ENCODE data around the gene INPP5A.

The INPP5A gene

GRCh38 chr10:132619927-132620326 lies 82.3 kb downstream of the INPP5A start:
- Histone ChIP-seq H3K36me3 (ENCODE audit: control insufficient read depth, insufficient read depth, low read length) (peaks cover under 1% of the 10 kb centered on the region; the same call in 1 of the 2 replicates), H3K4me1 (ENCODE audit: control insufficient read depth, insufficient read depth, low read length) (peaks cover under 1% of the 10 kb centered on the region; the same call in 1 of the 2 replicates), H3K9ac (ENCODE audit: low read length) (no peak overlapping the region), H3K27me3 (ENCODE audit: control insufficient read depth, insufficient read depth, low read length) (no peaks in the 10 kb centered on the region), H3K4me3 (ENCODE audit: low read depth, low read length) (no peak overlapping the region), H3K9me3 (ENCODE audit: control insufficient read depth, insufficient read depth, low read depth, low read length) (peaks cover 39% of the 10 kb centered on the region), H3K27ac (ENCODE audit: low read depth, low read length) (no peak overlapping the region)

GRCh38 chr10:132624061-132624846 lies 86.7 kb downstream of the INPP5A start:
- H3K9me3 ChIP-seq (ENCODE audit: control insufficient read depth, insufficient read depth, low read depth, low read length): peaks cover 20% of the 10 kb centered on the region
- peaks cover 19% of the 10 kb centered on the region; the same call in 1 of the 2 replicates for H3K4me1 ChIP-seq (ENCODE audit: control insufficient read depth, insufficient read depth, low read length)
- no peak overlapping the region for H3K9ac ChIP-seq (ENCODE audit: low read length)
- H3K4me3 ChIP-seq (ENCODE audit: low read depth, low read length): no peak overlapping the region
- no peaks in the 10 kb centered on the region for H3K36me3 ChIP-seq (ENCODE audit: control insufficient read depth, insufficient read depth, low read length)
- H3K27me3 ChIP-seq (ENCODE audit: control insufficient read depth, insufficient read depth, low read length): no peaks in the 10 kb centered on the region
- no peak overlapping the region for H3K27ac ChIP-seq (ENCODE audit: low read depth, low read length)

- no peak overlapping the region for H3K4me3 ChIP-seq (ENCODE audit: low read depth, low read length)
- no peaks in the 10 kb centered on the region for H3K36me3 ChIP-seq (ENCODE audit: control insufficient read depth, insufficient read depth, low read length)
- no peak overlapping the region for H3K27ac ChIP-seq (ENCODE audit: low read depth, low read length)
- no peak overlapping the region for H3K9ac ChIP-seq (ENCODE audit: low read length)
- peaks cover 19% of the 10 kb centered on the region; the same call in 1 of the 2 replicates for H3K4me1 ChIP-seq (ENCODE audit: control insufficient read depth, insufficient read depth, low read length)
- peaks cover 13% of the 10 kb centered on the region for H3K9me3 ChIP-seq (ENCODE audit: control insufficient read depth, insufficient read depth, low read depth, low read length)
- H3K27me3 ChIP-seq (ENCODE audit: control insufficient read depth, insufficient read depth, low read length): no peaks in the 10 kb centered on the region
Measured at GRCh38 chr10:132624847-132625471, 87.4 kb downstream of the INPP5A start.

GRCh38 chr10:132626019-132626760 lies 88.6 kb downstream of the INPP5A start:
- H3K4me1 ChIP-seq (ENCODE audit: control insufficient read depth, insufficient read depth, low read length): peaks cover 19% of the 10 kb centered on the region; the same call in 1 of the 2 replicates
- no peak overlapping the region for H3K27ac ChIP-seq (ENCODE audit: low read depth, low read length)
- no peaks in the 10 kb centered on the region for H3K27me3 ChIP-seq (ENCODE audit: control insufficient read depth, insufficient read depth, low read length)
- H3K9ac ChIP-seq (ENCODE audit: low read length): no peak overlapping the region
- peaks cover 4% of the 10 kb centered on the region for H3K9me3 ChIP-seq (ENCODE audit: control insufficient read depth, insufficient read depth, low read depth, low read length)
- no peak overlapping the region for H3K4me3 ChIP-seq (ENCODE audit: low read depth, low read length)
- no peaks in the 10 kb centered on the region for H3K36me3 ChIP-seq (ENCODE audit: control insufficient read depth, insufficient read depth, low read length)

GRCh38 chr10:132626761-132627665 lies 89.4 kb downstream of the INPP5A start:
- Histone ChIP-seq H3K27me3 (ENCODE audit: control insufficient read depth, insufficient read depth, low read length) (no peaks in the 10 kb centered on the region), H3K36me3 (ENCODE audit: control insufficient read depth, insufficient read depth, low read length) (no peaks in the 10 kb centered on the region), H3K27ac (ENCODE audit: low read depth, low read length) (no peak overlapping the region), H3K9ac (ENCODE audit: low read length) (no peak overlapping the region), H3K4me1 (ENCODE audit: control insufficient read depth, insufficient read depth, low read length) (peaks cover 19% of the 10 kb centered on the region; the same call in 1 of the 2 replicates), H3K4me3 (ENCODE audit: low read depth, low read length) (no peak overlapping the region), H3K9me3 (ENCODE audit: control insufficient read depth, insufficient read depth, low read depth, low read length) (no peaks in the 10 kb centered on the region)

- H3K4me1 ChIP-seq (ENCODE audit: control insufficient read depth, insufficient read depth, low read length): peaks cover 19% of the 10 kb centered on the region; the same call in 1 of the 2 replicates
- no peaks in the 10 kb centered on the region for H3K36me3 ChIP-seq (ENCODE audit: control insufficient read depth, insufficient read depth, low read length)
- no peaks in the 10 kb centered on the region for H3K27me3 ChIP-seq (ENCODE audit: control insufficient read depth, insufficient read depth, low read length)
- H3K9ac ChIP-seq (ENCODE audit: low read length): no peak overlapping the region
- H3K4me3 ChIP-seq (ENCODE audit: low read depth, low read length): no peak overlapping the region; the same call in 1 of the 2 replicates
- H3K9me3 ChIP-seq (ENCODE audit: control insufficient read depth, insufficient read depth, low read depth, low read length): no peaks in the 10 kb centered on the region
- H3K27ac ChIP-seq (ENCODE audit: low read depth, low read length): no peak overlapping the region
Measured at GRCh38 chr10:132627666-132628531, 90.3 kb downstream of the INPP5A start.

- Histone ChIP-seq H3K4me1 (ENCODE audit: control insufficient read depth, insufficient read depth, low read length) (peaks cover 19% of the 10 kb centered on the region; the same call in 1 of the 2 replicates), H3K27ac (ENCODE audit: low read depth, low read length) (no peak overlapping the region), H3K36me3 (ENCODE audit: control insufficient read depth, insufficient read depth, low read length) (no peaks in the 10 kb centered on the region), H3K4me3 (ENCODE audit: low read depth, low read length) (no peak overlapping the region), H3K9ac (ENCODE audit: low read length) (no peak overlapping the region), H3K9me3 (ENCODE audit: control insufficient read depth, insufficient read depth, low read depth, low read length) (no peaks in the 10 kb centered on the region), H3K27me3 (ENCODE audit: control insufficient read depth, insufficient read depth, low read length) (no peaks in the 10 kb centered on the region)
Measured at GRCh38 chr10:132628966-132629900, 91.6 kb downstream of the INPP5A start.

- Histone ChIP-seq H3K27ac (ENCODE audit: low read depth, low read length) (no peak overlapping the region), H3K4me3 (ENCODE audit: low read depth, low read length) (no peak overlapping the region), H3K9ac (ENCODE audit: low read length) (no peak overlapping the region), H3K9me3 (ENCODE audit: control insufficient read depth, insufficient read depth, low read depth, low read length) (no peaks in the 10 kb centered on the region), H3K4me1 (ENCODE audit: control insufficient read depth, insufficient read depth, low read length) (peaks cover 20% of the 10 kb centered on the region; the same call in 1 of the 2 replicates), H3K27me3 (ENCODE audit: control insufficient read depth, insufficient read depth, low read length) (no peaks in the 10 kb centered on the region), H3K36me3 (ENCODE audit: control insufficient read depth, insufficient read depth, low read length) (no peaks in the 10 kb centered on the region)
Measured at GRCh38 chr10:132630156-132630555, 92.6 kb downstream of the INPP5A start.

- Histone ChIP-seq H3K9me3 (ENCODE audit: control insufficient read depth, insufficient read depth, low read depth, low read length) (no peaks in the 10 kb centered on the region), H3K27ac (ENCODE audit: low read depth, low read length) (no peak overlapping the region), H3K4me1 (ENCODE audit: control insufficient read depth, insufficient read depth, low read length) (peaks cover 15% of the 10 kb centered on the region; the same call in 1 of the 2 replicates), H3K36me3 (ENCODE audit: control insufficient read depth, insufficient read depth, low read length) (no peaks in the 10 kb centered on the region), H3K9ac (ENCODE audit: low read length) (no peak overlapping the region), H3K4me3 (ENCODE audit: low read depth, low read length) (no peak overlapping the region), H3K27me3 (ENCODE audit: control insufficient read depth, insufficient read depth, low read length) (no peaks in the 10 kb centered on the region)
Measured at GRCh38 chr10:132630666-132631337, 93.2 kb downstream of the INPP5A start.

Measured in HUES6 (cell line).